MCF 10A (cell line): ENCODE results near the gene SLC12A3. TPM values are rescaled to one million over a fixed set of nuclear protein-coding genes. Genes with fewer than 3 reads are reported as not detected.

Source experiments
- BruUV-seq: library from RNA; stranded (reverse); fragments of 400-500 nt; replicated peaks from 2 replicates; lab custom pipeline; 2021; lab: Mats Ljungman, UMichigan
- CTCF ChIA-PET: fragments of 300-600 bp; sonication (Branson Sonifier 250); formaldehyde crosslinking; extraction: SDS; loops from one replicate; lab custom pipeline; 2021; ENCODE audit warnings: antibody characterized with exemption, inconsistent platforms; lab: Yijun Ruan, JAX
- POLR2A ChIA-PET: fragments of 300-600, 350-650 bp; sonication (Branson Sonifier 250); formaldehyde crosslinking; extraction: SDS; loops from one replicate; lab custom pipeline; 2020; ENCODE audit warnings: antibody characterized with exemption, inconsistent platforms; lab: Yijun Ruan, JAX
- DNase-seq: peaks from one replicate; pipeline ENCODE4 v3.0.0-alpha.2; 2018; ENCODE audit not compliant: unreplicated experiment
- H3K27ac Mint-ChIP-seq: one replicate; pipeline ENCODE4 v1.8.0; 2022; ENCODE audit warnings: mild to moderate bottlenecking, low read depth, mixed read lengths; ENCODE audit not compliant: unreplicated experiment
- H3K27me3 Mint-ChIP-seq: one replicate; pipeline ENCODE4 v1.8.0; 2022; ENCODE audit warnings: mixed read lengths; ENCODE audit not compliant: insufficient read depth, unreplicated experiment
- H3K36me3 Mint-ChIP-seq: one replicate; pipeline ENCODE4 v1.8.0; 2022; ENCODE audit warnings: mild to moderate bottlenecking, moderate library complexity, mixed read lengths; ENCODE audit not compliant: insufficient read depth, unreplicated experiment
- H3K4me1 Mint-ChIP-seq: one replicate; pipeline ENCODE4 v1.8.0; 2022; ENCODE audit warnings: mixed read lengths; ENCODE audit not compliant: insufficient read depth, unreplicated experiment
- H3K4me3 Mint-ChIP-seq: one replicate; pipeline ENCODE4 v1.8.0; 2022; ENCODE audit warnings: mild to moderate bottlenecking, moderate library complexity, mixed read lengths; ENCODE audit not compliant: unreplicated experiment
- H3K9me3 Mint-ChIP-seq: one replicate; pipeline ENCODE4 v1.8.0; 2022; ENCODE audit warnings: mixed read lengths; ENCODE audit not compliant: unreplicated experiment
- intact Hi-C: fragments of 100-400 bp; cut with micrococcal nuclease; formaldehyde crosslinking; loops from 2 replicates; pipeline ENCODE4 v1.14.1; 2022
- total RNA-seq: library from RNA; stranded (reverse); gene quantifications from 2 replicates; pipeline ENCODE4 v1.2.3, GENCODE V29; 2022
- TF ChIP-seq, protein P1 (sequence below): fragments of 200-600 bp; IDR thresholded peaks from one replicate; pipeline ENCODE4 v1.8.0; 2022; ENCODE audit warnings: antibody characterized with exemption, mild to moderate bottlenecking; ENCODE audit not compliant: unreplicated experiment

The SLC12A3 gene
- total RNA-seq, 1 experiment from 2014 or later: not detected

GRCh38 chr16:56939801-56940200, 74.8 kb downstream of the SLC12A3 start:
- H3K4me1 Mint-ChIP-seq: peaks cover 8% of the 10 kb centered on the region
- H3K27ac Mint-ChIP-seq: no peak overlapping the region

DNA sequence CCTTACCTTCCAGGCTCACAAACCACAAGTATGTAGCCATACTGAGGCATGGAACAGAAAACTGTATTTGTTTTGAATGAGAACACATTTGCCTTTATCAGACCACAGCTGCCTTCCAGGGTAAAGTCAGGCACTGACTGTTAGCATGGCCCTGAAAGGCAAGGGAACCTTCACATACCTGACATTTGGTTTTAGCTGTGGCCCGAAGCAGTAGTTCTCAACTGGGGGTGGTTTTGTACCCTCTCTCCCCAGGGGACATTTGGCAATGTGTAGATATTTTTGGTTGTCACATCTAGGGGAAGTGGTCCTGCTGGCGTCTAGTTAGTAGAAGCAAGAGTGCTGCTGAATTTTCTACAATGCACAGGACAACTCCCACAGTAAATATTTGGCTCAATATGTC, 76.1 kb downstream of the SLC12A3 start:
- Mint-ChIP-seq H3K4me1 (no peaks in the 10 kb centered on the region), H3K27me3 (no peaks in the 10 kb centered on the region), H3K4me3 (no peak overlapping the region), H3K27ac (no peak overlapping the region), H3K9me3 (no peaks in the 10 kb centered on the region), H3K36me3 (peaks cover 95% of the 10 kb centered on the region)
- DNase-seq: no peak
- BruUV-seq: no TSS peak
- POLR2A ChIA-PET: no interaction called here
- TF ChIP-seq, protein P1, sequence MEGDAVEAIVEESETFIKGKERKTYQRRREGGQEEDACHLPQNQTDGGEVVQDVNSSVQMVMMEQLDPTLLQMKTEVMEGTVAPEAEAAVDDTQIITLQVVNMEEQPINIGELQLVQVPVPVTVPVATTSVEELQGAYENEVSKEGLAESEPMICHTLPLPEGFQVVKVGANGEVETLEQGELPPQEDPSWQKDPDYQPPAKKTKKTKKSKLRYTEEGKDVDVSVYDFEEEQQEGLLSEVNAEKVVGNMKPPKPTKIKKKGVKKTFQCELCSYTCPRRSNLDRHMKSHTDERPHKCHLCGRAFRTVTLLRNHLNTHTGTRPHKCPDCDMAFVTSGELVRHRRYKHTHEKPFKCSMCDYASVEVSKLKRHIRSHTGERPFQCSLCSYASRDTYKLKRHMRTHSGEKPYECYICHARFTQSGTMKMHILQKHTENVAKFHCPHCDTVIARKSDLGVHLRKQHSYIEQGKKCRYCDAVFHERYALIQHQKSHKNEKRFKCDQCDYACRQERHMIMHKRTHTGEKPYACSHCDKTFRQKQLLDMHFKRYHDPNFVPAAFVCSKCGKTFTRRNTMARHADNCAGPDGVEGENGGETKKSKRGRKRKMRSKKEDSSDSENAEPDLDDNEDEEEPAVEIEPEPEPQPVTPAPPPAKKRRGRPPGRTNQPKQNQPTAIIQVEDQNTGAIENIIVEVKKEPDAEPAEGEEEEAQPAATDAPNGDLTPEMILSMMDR: no peak
- CTCF ChIA-PET: no interaction called here
- intact Hi-C loops: no loop called here

More at GRCh38 chr16:56939801-56940200, 74.8 kb downstream of the SLC12A3 start:
- intact Hi-C loops: loop anchor here (10.0 kb wide), 1 partner anchor 225 kb away; no protein-coding TSS in a partner anchor
- DNase-seq: no peak
- CTCF ChIA-PET: no interaction called here
- TF ChIP-seq, protein P1: no peak
- no peak overlapping the region for H3K4me3 Mint-ChIP-seq
- H3K9me3 Mint-ChIP-seq: no peaks in the 10 kb centered on the region
- peaks cover 100% of the 10 kb centered on the region for H3K36me3 Mint-ChIP-seq
- POLR2A ChIA-PET: no interaction called here
- no TSS peak for BruUV-seq
- H3K27me3 Mint-ChIP-seq: no peaks in the 10 kb centered on the region

- peaks cover 92% of the 10 kb centered on the region for H3K36me3 Mint-ChIP-seq
- intact Hi-C loops: no loop called here
- no peak for DNase-seq
- H3K4me3 Mint-ChIP-seq: no peak overlapping the region
- H3K27ac Mint-ChIP-seq: no peak overlapping the region
- H3K4me1 Mint-ChIP-seq: no peaks in the 10 kb centered on the region
- no TSS peak for BruUV-seq
- ChIA-PET POLR2A (interaction anchor here (0.9 to 1.1 kb wide), 2 partner anchors 8 to 10 kb away, joined by 3 to 7 read pairs; partner anchors contain the start of gene HERPUD1), CTCF (interaction anchor here (0.6 kb wide), 1 partner anchor 18 kb away, joined by 6 read pairs; no protein-coding TSS in a partner anchor)
- H3K9me3 Mint-ChIP-seq: no peaks in the 10 kb centered on the region
- H3K27me3 Mint-ChIP-seq: no peaks in the 10 kb centered on the region
- TF ChIP-seq, protein P1: no peak
These were observed 76.9 kb downstream of the SLC12A3 start for GRCh38 chr16:56941856-56942331.

DNA sequence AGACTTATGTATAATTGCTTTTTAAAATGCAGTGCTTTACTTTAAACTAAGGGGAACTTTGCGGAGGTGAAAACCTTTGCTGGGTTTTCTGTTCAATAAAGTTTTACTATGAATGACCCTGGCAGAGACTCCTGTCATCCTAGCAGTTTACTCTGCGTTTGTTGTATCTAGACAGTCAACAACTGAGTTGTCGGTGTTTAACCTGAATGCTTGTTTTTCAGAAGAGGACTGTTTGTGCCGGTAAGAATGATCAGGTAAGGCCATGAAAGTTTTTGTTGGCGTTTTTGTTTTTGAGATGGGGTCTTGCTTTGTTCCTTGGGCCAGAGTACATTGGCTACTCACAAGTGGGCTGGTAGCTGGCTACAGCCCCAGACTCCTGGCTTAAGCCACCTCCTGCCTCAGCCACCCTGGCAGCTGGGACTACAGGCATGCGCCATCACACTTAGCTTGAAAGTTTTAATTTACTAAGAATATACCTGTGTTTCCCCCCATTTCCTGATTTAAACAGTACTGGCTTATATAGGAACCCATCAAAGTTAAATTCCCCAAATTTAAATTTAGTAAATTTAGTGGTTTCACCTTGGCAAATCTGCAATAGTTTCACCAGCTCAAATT, 78.9 kb downstream of the SLC12A3 start:
- Mint-ChIP-seq H3K4me1 (no peaks in the 10 kb centered on the region), H3K4me3 (no peak overlapping the region), H3K27me3 (no peaks in the 10 kb centered on the region), H3K9me3 (no peaks in the 10 kb centered on the region), H3K36me3 (peaks cover 77% of the 10 kb centered on the region), H3K27ac (no peak overlapping the region)
- TF ChIP-seq, protein P1: no peak
- intact Hi-C loops: no loop called here
- no TSS peak for BruUV-seq
- ChIA-PET CTCF (interaction anchor here (0.6 to 0.9 kb wide), 2 partner anchors 11 to 927 kb away, joined by 3 read pairs; no protein-coding TSS in a partner anchor), POLR2A (interaction anchor here (0.6 to 0.7 kb wide), 3 partner anchors 11 to 42 kb away, joined by 3 read pairs; no protein-coding TSS in a partner anchor)
- DNase-seq: no peak
